Activated B cell treated with CpG ODN at 0.5 μM for 24 hours (primary cell): ENCODE measurements around the gene CCDC88A. TPM values are rescaled to one million over a fixed set of nuclear protein-coding genes. Genes with fewer than 3 reads are reported as not detected.

Experiments
- ATAC-seq: fragments of 200-7000 bp; cut with Tn5 transposase; one replicate; pipeline ENCODE4 v1.10.0; 2021; ENCODE audit warnings: low read depth, mild to moderate bottlenecking, moderate library complexity
- CTCF ChIA-PET: fragments of 350-600 bp; sonication (Branson Sonifier 250); formaldehyde crosslinking; loops from one replicate; lab custom pipeline; 2021; ENCODE audit warnings: antibody characterized with exemption; lab: Charles Lee
- POLR2A ChIA-PET: fragments of 350-600 bp; sonication (Branson Sonifier 250); formaldehyde crosslinking; loops from one replicate; lab custom pipeline; 2021; ENCODE audit warnings: antibody characterized with exemption; lab: Charles Lee
- DNase-seq: peaks from one replicate; pipeline ENCODE4 v3.0.0; 2022
- H3K27ac Mint-ChIP-seq: one replicate; pipeline ENCODE4 v1.8.0; 2020; ENCODE audit warnings: mixed read lengths
- H3K27me3 Mint-ChIP-seq: one replicate; pipeline ENCODE4 v1.8.0; 2021; ENCODE audit warnings: mixed read lengths
- H3K36me3 Mint-ChIP-seq: one replicate; pipeline ENCODE4 v1.8.0; 2021; ENCODE audit warnings: low read depth, mixed read lengths
- H3K4me1 Mint-ChIP-seq: one replicate; pipeline ENCODE4 v1.8.0; 2021; ENCODE audit warnings: mixed read lengths
- H3K4me3 Mint-ChIP-seq: one replicate; pipeline ENCODE4 v1.8.0; 2020; ENCODE audit warnings: mild to moderate bottlenecking, mixed read lengths
- H3K9me3 Mint-ChIP-seq: one replicate; pipeline ENCODE4 v1.8.0; 2020; ENCODE audit warnings: mixed read lengths
- intact Hi-C: fragments of 100-400 bp; cut with micrococcal nuclease; formaldehyde crosslinking; loops from one replicate; pipeline ENCODE4 v1.15.1; 2024
- total RNA-seq: library from RNA; stranded (reverse); gene quantifications from 2 replicates; pipeline ENCODE4 v1.2.3, GENCODE V29; 2022
- TF ChIP-seq, protein P1 (sequence below): fragments of 200-600 bp; IDR thresholded peaks from one replicate; pipeline ENCODE4 v1.8.0; 2022; ENCODE audit warnings: antibody characterized with exemption, mild to moderate bottlenecking

The CCDC88A gene
- total RNA-seq, 1 donor from 2014 or later, result 35.6 TPM

DNA sequence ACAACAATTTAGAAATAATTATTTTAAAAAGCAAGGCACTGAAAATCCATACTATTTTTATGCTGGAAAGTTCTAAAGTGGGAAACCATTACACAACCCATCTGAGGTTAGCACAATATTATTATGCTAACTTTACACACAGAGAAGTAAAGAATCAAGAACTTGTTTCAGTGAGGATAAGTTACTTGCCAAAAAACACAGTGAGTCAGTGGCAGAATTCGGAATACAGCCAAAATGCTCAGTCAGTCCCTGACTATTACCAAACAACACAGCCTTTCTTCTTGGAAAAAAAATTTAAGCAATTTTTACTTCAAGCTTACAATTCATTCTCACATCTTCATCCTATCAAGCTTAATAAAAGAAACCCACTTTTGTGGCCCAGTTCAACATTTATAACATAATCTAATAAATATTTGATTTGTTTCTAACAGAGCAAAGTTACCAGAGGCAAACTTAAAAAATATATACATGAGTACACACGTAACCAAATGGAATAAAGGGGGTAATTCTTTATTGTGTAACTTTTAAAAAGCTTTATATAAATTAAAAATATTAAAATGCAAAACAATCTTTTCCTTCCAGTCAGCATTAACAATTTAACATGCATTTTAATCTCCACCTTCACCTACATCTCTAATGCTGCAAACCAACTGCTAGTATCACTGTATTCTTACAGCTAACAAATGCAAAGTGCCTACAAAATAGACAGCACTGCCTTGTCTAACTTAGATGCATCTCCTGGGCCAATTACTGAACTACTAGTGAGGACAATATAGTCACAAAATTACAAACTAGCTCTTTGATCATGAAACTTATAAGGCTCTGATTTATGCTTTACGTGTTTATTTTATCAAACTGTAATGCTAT is 55.2 kb downstream of the CCDC88A start:
- ATAC-seq (no peak), DNase-seq (no peak)
- H3K9me3 Mint-ChIP-seq, result no peaks in the 10 kb centered on the region
- POLR2A ChIA-PET, result no interaction called here
- H3K36me3 Mint-ChIP-seq, result no peaks in the 10 kb centered on the region
- intact Hi-C loops, result no loop called here
- H3K27me3 Mint-ChIP-seq, result no peaks in the 10 kb centered on the region
- H3K27ac Mint-ChIP-seq, result no peak overlapping the region
- CTCF ChIA-PET, result no interaction called here
- H3K4me3 Mint-ChIP-seq, result no peak overlapping the region
- H3K4me1 Mint-ChIP-seq, result peaks cover 13% of the 10 kb centered on the region
- TF ChIP-seq, protein P1, sequence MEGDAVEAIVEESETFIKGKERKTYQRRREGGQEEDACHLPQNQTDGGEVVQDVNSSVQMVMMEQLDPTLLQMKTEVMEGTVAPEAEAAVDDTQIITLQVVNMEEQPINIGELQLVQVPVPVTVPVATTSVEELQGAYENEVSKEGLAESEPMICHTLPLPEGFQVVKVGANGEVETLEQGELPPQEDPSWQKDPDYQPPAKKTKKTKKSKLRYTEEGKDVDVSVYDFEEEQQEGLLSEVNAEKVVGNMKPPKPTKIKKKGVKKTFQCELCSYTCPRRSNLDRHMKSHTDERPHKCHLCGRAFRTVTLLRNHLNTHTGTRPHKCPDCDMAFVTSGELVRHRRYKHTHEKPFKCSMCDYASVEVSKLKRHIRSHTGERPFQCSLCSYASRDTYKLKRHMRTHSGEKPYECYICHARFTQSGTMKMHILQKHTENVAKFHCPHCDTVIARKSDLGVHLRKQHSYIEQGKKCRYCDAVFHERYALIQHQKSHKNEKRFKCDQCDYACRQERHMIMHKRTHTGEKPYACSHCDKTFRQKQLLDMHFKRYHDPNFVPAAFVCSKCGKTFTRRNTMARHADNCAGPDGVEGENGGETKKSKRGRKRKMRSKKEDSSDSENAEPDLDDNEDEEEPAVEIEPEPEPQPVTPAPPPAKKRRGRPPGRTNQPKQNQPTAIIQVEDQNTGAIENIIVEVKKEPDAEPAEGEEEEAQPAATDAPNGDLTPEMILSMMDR, result no peak

DNA sequence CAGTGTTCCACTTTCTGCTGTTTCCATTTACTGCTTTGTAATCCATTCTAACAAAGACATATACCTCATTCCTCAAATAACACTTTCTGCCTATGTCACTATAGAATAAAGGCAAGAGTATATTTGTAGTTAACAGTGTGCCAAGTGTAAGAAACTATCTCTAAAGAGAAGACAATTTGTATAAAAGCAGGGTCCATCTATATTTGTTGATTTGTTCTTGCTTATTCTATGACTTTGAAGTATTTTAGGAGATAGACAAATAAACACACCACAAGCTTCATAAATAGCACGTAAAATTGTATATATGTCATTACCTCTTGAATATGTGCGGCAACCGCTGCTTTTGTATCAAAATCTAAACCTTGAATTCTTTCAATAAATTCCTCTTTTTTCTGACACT is 56.0 kb downstream of the CCDC88A start:
- TF ChIP-seq, protein P1, result no peak
- Mint-ChIP-seq H3K4me1 (peaks cover 13% of the 10 kb centered on the region), H3K9me3 (no peaks in the 10 kb centered on the region), H3K4me3 (no peak overlapping the region), H3K36me3 (no peaks in the 10 kb centered on the region), H3K27me3 (no peaks in the 10 kb centered on the region), H3K27ac (no peak overlapping the region)
- DNase-seq (no peak), ATAC-seq (no peak)
- CTCF ChIA-PET, result no interaction called here
- intact Hi-C loops, result no loop called here
- POLR2A ChIA-PET, result no interaction called here

DNA sequence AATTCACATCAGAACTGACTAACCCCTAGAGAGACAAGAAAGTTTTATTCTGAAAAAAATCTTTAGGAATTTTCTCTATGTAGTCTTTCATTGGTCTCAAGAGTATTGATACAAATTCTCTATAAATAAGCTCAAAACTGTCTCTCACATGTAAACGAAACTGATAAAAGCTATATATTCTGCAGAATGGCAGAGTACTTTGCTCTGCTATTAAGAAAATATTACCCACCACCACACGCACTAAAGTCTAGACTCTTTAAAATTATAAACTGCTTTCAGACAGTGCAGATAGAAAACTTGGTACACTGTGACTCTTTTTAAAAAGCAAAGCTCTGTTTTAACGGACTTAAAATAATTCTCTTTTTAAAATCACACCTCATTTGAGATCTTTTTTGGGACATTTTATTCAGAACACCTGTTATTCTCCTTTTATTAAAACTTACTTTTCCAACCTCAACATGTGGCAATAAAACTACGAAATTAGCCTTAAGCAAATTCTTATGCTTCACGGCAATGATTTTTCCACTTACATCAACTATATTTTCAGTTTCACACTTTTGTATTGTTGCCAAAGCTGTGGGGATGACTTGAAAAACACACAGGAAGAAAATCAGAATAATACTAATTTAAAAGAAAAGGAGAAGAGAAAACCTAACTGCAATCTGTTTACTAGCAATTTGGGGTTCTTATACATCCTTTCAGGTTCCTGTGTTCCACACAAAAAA is 58.0 kb downstream of the CCDC88A start:
- DNase-seq, result no peak
- H3K36me3 Mint-ChIP-seq, result no peaks in the 10 kb centered on the region
- intact Hi-C loops, result no loop called here
- ChIA-PET POLR2A (no interaction called here), CTCF (no interaction called here)
- no peaks in the 10 kb centered on the region for H3K9me3 Mint-ChIP-seq
- H3K27me3 Mint-ChIP-seq, result no peaks in the 10 kb centered on the region
- no peak for ATAC-seq
- TF ChIP-seq, protein P1, result no peak
- no peak overlapping the region for H3K27ac Mint-ChIP-seq
- no peak overlapping the region for H3K4me3 Mint-ChIP-seq
- H3K4me1 Mint-ChIP-seq, result peaks cover 13% of the 10 kb centered on the region

DNA sequence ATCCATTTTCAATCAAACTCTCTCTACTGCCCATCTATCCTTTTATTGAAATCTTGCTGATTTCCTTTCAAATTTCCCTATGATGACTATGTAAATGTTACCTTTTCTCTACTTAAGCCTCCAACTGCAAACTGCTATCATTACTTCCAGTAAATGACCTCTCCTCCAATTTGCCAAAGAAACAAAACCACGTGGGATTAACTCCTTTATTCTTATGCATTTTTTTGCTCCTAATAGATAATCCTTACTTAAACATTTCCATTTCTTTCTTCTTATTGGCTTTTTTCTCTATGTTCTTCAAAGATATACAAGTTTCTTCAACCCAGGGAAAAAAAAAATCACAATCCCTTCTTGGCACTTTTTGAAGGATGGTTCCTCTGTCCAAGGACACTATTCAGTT is 61.2 kb downstream of the CCDC88A start:
- H3K9me3 Mint-ChIP-seq, result no peaks in the 10 kb centered on the region
- no peaks in the 10 kb centered on the region for H3K27me3 Mint-ChIP-seq
- CTCF ChIA-PET, result no interaction called here
- peaks cover 9% of the 10 kb centered on the region for H3K4me1 Mint-ChIP-seq
- TF ChIP-seq, protein P1, result no peak
- POLR2A ChIA-PET, result no interaction called here
- no peak overlapping the region for H3K4me3 Mint-ChIP-seq
- no peak for ATAC-seq
- no peak for DNase-seq
- intact Hi-C loops, result no loop called here
- H3K36me3 Mint-ChIP-seq, result peaks cover 2% of the 10 kb centered on the region
- no peak overlapping the region for H3K27ac Mint-ChIP-seq

DNA sequence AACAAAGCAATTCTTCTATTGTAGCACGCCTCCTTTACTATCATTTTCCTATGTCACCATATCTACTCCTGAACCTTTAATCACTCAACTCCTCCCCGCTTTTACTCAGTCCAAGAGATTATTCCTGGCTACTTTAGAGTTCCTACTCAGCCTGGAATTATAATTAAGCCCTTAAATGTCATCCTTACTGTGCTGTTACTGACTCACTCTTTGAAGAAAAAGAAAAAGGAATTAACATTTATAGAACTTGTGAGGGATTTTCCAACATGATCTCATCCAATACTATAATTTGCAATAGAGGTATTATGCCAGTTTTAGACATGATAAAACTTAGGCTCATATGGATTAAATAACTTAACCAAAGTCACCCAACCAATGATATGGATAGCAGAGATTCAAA is 61.7 kb downstream of the CCDC88A start:
- intact Hi-C loops, result no loop called here
- DNase-seq (no peak), ATAC-seq (no peak)
- no peak overlapping the region for H3K27ac Mint-ChIP-seq
- no peak overlapping the region for H3K4me3 Mint-ChIP-seq
- H3K36me3 Mint-ChIP-seq, result peaks cover 2% of the 10 kb centered on the region
- H3K9me3 Mint-ChIP-seq, result no peaks in the 10 kb centered on the region
- POLR2A ChIA-PET, result no interaction called here
- CTCF ChIA-PET, result no interaction called here
- H3K4me1 Mint-ChIP-seq, result peaks cover 9% of the 10 kb centered on the region
- TF ChIP-seq, protein P1, result no peak
- H3K27me3 Mint-ChIP-seq, result no peaks in the 10 kb centered on the region
